DOHH2 (cell line): ENCODE data around the gene ZNF695.
"Not testable (repeated sequence)": the region's sequence is repeated elsewhere in the genome, so short reads cannot be mapped to it uniquely, and the experiment has no call there.

Source experiments
- H3F3A ChIP-seq: fragments of 200-600 bp; sonication (generic), shearing (Covaris generic); 2 replicates; pipeline ENCODE4 v1.6.0; 2016; ENCODE audit warnings: antibody characterized with exemption, mild to moderate bottlenecking; ENCODE audit not compliant: control insufficient read depth, insufficient read depth
- H3K27ac ChIP-seq: fragments of 200-600 bp; sonication (generic); 2 replicates; pipeline ENCODE4 v1.5.1; 2014; ENCODE audit warnings: low read depth, mild to moderate bottlenecking, low read length, moderate library complexity
- H3K27me3 ChIP-seq: fragments of 200-600 bp; sonication (generic); 2 replicates; pipeline ENCODE4 v1.6.1; 2014; ENCODE audit warnings: mild to moderate bottlenecking, low read length, mixed read lengths; ENCODE audit not compliant: control insufficient read depth
- H3K36me3 ChIP-seq: fragments of 200-600 bp; sonication (generic); 2 replicates; pipeline ENCODE4 v1.6.1; 2014; ENCODE audit warnings: mild to moderate bottlenecking, low read length, moderate library complexity, mixed read lengths; ENCODE audit not compliant: control insufficient read depth
- H3K4me1 ChIP-seq: fragments of 200-600 bp; sonication (generic); 2 replicates; pipeline ENCODE4 v1.6.1; 2014; ENCODE audit warnings: mild to moderate bottlenecking, low read length, mixed read lengths; ENCODE audit not compliant: control insufficient read depth
- H3K4me2 ChIP-seq: fragments of 200-600 bp; sonication (generic); 2 replicates; pipeline ENCODE4 v1.6.0; 2014; ENCODE audit warnings: mild to moderate bottlenecking, low read length, moderate library complexity
- H3K4me3 ChIP-seq: fragments of 200-600 bp; sonication (generic); 2 replicates; pipeline ENCODE4 v1.5.1; 2014; ENCODE audit warnings: mild to moderate bottlenecking, low read length, mixed read lengths
- H3K79me2 ChIP-seq: fragments of 200-600 bp; sonication (generic); 2 replicates; pipeline ENCODE4 v1.6.1; 2014; ENCODE audit warnings: mild to moderate bottlenecking, low read length, mixed read lengths; ENCODE audit not compliant: control insufficient read depth
- H3K9me2 ChIP-seq: fragments of 200-600 bp; sonication (generic); replicated peaks from 2 replicates; pipeline ENCODE4 v1.6.1; 2014; ENCODE audit warnings: mild to moderate bottlenecking, low read length, mixed read lengths; ENCODE audit not compliant: control insufficient read depth
- H3K9me3 ChIP-seq: fragments of 200-600 bp; sonication (generic); 2 replicates; pipeline ENCODE4 v1.6.1; 2014; ENCODE audit warnings: antibody characterized with exemption, low read length, mixed read lengths; ENCODE audit not compliant: control insufficient read depth, insufficient read depth
- H4K20me1 ChIP-seq: fragments of 200-600 bp; sonication (generic); 2 replicates; pipeline ENCODE4 v1.6.0; 2014; ENCODE audit warnings: low read depth, mild to moderate bottlenecking, antibody characterized with exemption, low read length, moderate library complexity; ENCODE audit not compliant: control insufficient read depth, insufficient read depth
- EZH2phosphoT487 ChIP-seq: fragments of 200-600 bp; sonication (generic); IDR thresholded peaks from 2 replicates; pipeline ENCODE4 v1.6.1; 2017; ENCODE audit warnings: borderline replicate concordance, mild to moderate bottlenecking, antibody characterized with exemption, low read length, moderate library complexity, mixed read lengths
- TF ChIP-seq, protein P1 (sequence below): fragments of 200-600 bp; sonication (generic); IDR thresholded peaks from one replicate; pipeline ENCODE4 v1.5.1; 2014; ENCODE audit warnings: antibody characterized with exemption, mild to moderate bottlenecking, low read depth, low read length; ENCODE audit not compliant: poor library complexity, severe bottlenecking

The ZNF695 gene

GRCh38 chr1:247008406-247008799, 546 bp upstream of the ZNF695 start:
- Histone ChIP-seq H3K9me3 (peaks cover 5% of the 10 kb centered on the region; the same call in 1 of the 2 replicates), H3K27me3 (no peaks in the 10 kb centered on the region), H3K4me2 (peak overlapping the region; percentile 58), H3K4me1 (0 out of 2 replicates have a peak, but pooled peaks cover 7% of the 10 kb centered on the region), H3K27ac (no peak overlapping the region), H3K4me3 (peak overlapping the region; percentile 83), H3F3A (no peaks in the 10 kb centered on the region), H3K9me2 (no peaks in the 10 kb centered on the region), H3K79me2 (peaks cover 12% of the 10 kb centered on the region), H4K20me1 (no peaks in the 10 kb centered on the region), H3K36me3 (no peaks in the 10 kb centered on the region)
- TF ChIP-seq EZH2phosphoT487, result no peak
- TF ChIP-seq, protein P1, sequence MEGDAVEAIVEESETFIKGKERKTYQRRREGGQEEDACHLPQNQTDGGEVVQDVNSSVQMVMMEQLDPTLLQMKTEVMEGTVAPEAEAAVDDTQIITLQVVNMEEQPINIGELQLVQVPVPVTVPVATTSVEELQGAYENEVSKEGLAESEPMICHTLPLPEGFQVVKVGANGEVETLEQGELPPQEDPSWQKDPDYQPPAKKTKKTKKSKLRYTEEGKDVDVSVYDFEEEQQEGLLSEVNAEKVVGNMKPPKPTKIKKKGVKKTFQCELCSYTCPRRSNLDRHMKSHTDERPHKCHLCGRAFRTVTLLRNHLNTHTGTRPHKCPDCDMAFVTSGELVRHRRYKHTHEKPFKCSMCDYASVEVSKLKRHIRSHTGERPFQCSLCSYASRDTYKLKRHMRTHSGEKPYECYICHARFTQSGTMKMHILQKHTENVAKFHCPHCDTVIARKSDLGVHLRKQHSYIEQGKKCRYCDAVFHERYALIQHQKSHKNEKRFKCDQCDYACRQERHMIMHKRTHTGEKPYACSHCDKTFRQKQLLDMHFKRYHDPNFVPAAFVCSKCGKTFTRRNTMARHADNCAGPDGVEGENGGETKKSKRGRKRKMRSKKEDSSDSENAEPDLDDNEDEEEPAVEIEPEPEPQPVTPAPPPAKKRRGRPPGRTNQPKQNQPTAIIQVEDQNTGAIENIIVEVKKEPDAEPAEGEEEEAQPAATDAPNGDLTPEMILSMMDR, result no peak

DNA sequence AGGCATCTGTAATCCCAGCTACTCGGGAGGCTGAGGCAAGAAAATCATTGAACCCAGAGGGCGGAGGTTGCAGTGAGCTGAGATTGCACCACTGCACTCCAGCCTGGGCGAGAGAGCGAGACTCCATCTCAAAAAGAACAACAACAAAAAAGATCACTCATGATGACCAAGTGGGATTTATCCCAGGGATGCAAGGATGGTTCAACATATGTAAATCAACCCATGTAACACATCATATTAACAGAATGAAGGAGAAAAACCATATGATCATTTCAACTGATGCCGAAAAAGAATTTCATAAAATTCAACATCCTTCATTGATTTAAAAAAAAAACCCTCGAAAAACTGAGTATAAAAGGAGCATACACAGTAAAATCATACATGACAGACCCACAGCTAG, 3.8 kb downstream of the ZNF695 start:
- not testable (repeated sequence) for H3K4me2 ChIP-seq, H3K36me3 ChIP-seq, H3K4me1 ChIP-seq, H4K20me1 ChIP-seq, H3K4me3 ChIP-seq, H3K27me3 ChIP-seq, H3K27ac ChIP-seq, H3F3A ChIP-seq, H3K9me2 ChIP-seq
- H3K9me3 ChIP-seq, result peaks cover 11% of the 10 kb centered on the region; the same call in 1 of the 2 replicates
- peaks cover 30% of the 10 kb centered on the region for H3K79me2 ChIP-seq

DNA sequence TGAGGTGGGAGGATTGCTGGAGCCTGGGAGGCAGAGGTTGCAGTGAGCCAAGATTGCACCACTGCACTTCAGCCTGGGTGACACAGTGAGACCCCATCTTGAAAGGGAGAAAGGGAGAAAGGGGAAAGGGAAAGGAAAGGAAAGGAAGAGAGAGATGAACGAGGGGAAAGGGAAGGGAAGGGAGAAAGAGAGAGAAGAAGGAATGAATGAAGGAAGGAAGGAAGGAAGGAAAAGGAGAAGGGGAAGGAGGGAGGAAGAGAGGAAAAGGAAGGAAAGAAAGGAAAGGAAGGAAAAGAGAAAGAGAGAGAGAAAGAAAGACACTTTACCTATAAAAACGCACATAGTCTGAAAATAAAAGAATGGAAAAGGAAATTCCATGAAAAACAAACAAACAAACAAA, 18.0 kb downstream of the ZNF695 start:
- Histone ChIP-seq H3K27ac (no peak overlapping the region), H3F3A (no peaks in the 10 kb centered on the region), H3K4me2 (no peak overlapping the region), H3K4me3 (no peak overlapping the region), H3K79me2 (no peaks in the 10 kb centered on the region), H3K4me1 (no peaks in the 10 kb centered on the region), H3K36me3 (peaks cover 24% of the 10 kb centered on the region), H4K20me1 (no peaks in the 10 kb centered on the region), H3K27me3 (no peaks in the 10 kb centered on the region), H3K9me2 (no peaks in the 10 kb centered on the region), H3K9me3 (peaks cover 53% of the 10 kb centered on the region)
- TF ChIP-seq, protein P1, result no peak
- no peak for TF ChIP-seq EZH2phosphoT487

- TF ChIP-seq, protein P1, result no peak
- no peak for TF ChIP-seq EZH2phosphoT487
- H3K36me3 ChIP-seq, result peaks cover 29% of the 10 kb centered on the region
- no peaks in the 10 kb centered on the region for H3K9me2 ChIP-seq
- no peak overlapping the region for H3K27ac ChIP-seq
- H3K4me3 ChIP-seq, result no peak overlapping the region
- H3K9me3 ChIP-seq, result peaks cover 59% of the 10 kb centered on the region
- no peaks in the 10 kb centered on the region for H3F3A ChIP-seq
- no peaks in the 10 kb centered on the region for H3K79me2 ChIP-seq
- no peaks in the 10 kb centered on the region for H4K20me1 ChIP-seq
- no peaks in the 10 kb centered on the region for H3K27me3 ChIP-seq
- no peaks in the 10 kb centered on the region for H3K4me1 ChIP-seq
- H3K4me2 ChIP-seq, result no peak overlapping the region
These were observed 19.5 kb downstream of the ZNF695 start for GRCh38 chr1:246988316-246988715.
